ACHN (cell line): ENCODE data around the gene NUDT10.
A peak's percentile ranks its signal among the peaks of the same experiment; 100 is the strongest.
"Not testable (repeated sequence)": the region's sequence is repeated elsewhere in the genome, so short reads cannot be mapped to it uniquely, and the experiment has no call there.

Source experiments
- DNase-seq: peaks from one replicate; pipeline ENCODE4 v3.0.0-alpha.2; 2015
- in situ Hi-C: cut with HindIII; loops from 2 replicates; pipeline ENCODE4 v1.10.0; 2017; ENCODE audit warnings: low sequenced_read_pairs, low pct_ligation_motif_present, low pct_unique_long_range_greater_than_20kb

Gene NUDT10

DNA sequence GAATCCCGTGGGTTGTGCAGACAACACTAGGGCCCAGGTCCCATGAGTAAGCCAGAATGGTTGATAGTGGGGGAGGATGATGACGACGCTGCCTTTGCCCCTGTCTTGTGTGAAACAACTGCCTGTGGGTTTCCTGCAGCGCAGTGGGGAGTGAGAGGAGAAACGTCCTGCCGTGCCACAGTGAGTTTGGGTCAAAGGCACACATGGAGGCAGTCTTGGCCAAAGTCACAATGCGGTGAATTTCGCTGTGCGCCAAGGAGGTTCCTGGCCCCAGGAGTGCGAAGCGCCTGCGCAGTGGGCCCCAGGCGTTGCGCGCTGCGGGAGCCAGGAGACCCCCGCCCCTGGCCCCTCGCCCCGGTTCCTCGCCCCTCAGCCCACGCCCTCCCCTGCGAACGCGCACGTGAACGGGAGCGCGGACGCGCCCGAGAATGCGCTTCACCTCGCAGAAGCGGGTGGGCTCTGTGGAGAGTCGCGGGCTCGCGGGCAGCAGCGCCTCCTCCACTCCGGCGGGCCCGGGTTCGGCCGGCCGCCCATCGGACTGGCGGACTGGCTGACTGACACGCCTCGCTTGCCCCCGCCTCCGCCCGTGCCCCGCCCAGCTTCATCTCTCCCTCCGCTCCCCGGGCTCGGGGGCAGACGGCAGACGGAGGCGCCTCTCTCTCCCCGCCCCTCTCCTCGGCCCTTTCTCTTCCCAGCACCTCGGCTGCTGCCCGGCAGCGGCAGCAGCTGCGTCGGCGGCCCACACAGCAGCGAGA lies at the start of gene NUDT10:
Gene NUDT10 (plus strand): TSS at position 635 of the 755 bp plus-strand sequence. CDS start 144 bp downstream, outside the sequence.
- in situ Hi-C loops: no loop called here
- DNase-seq: no peak

DNA sequence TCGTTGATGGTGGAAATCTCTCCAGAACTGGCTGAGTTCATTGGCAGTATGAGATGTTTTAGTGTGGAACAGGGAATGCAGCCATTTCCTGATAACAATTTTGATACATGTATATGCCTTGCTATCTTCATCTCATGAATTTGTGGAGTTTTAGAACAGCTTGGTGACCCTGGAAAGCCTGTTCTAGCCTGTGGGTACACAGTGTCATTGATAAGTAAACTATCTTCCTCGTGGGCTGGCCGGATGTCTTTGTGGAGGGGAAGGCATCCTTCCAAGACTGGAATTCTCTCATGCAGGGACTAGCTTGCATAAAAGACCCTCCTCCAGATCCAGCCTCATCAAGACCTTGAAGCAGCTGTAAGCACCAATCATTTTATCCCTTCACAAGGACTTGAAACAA lies 40.2 kb upstream of the NUDT10 start:
- no peak for DNase-seq
- in situ Hi-C loops: no loop called here

DNA sequence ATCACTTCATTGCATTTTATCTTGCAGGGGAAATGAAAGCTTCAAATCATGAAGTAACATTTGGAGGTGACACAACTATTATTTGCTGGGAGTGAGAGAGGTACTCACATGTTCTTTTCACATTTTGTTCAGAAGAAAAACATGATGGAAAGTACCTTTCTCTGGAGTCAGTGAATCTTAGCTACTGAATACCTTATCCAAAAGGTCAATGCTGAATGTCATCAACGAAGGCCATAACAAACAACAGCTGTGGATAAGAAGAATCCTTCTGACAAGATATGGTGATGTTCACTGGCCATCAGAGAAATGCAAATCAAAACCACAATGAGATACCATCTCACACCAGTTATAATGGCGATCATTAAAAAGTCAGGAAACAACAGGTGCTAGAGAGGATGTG lies 36.5 kb upstream of the NUDT10 start:
- DNase-seq: no peak
- in situ Hi-C loops: no loop called here

DNA sequence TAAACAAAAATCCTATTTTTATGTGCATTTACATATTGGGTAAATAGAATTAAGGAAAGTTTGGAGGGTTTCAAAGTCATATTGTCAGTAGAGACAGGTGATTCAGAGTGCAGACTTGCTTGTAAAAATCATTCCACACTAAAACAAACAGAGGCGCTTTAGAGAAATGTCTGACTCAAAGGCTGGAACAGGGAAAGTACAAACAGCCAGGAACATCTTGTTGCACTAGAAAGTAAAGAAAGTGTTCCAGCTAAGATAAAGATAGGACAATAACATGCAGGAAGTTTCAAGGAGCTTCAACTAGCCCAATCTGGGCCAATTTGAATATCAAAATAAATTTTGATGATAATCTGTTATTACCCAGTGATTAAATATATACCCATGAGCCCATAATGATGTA lies 16.4 kb upstream of the NUDT10 start:
- in situ Hi-C loops: no loop called here
- no peak for DNase-seq

DNA sequence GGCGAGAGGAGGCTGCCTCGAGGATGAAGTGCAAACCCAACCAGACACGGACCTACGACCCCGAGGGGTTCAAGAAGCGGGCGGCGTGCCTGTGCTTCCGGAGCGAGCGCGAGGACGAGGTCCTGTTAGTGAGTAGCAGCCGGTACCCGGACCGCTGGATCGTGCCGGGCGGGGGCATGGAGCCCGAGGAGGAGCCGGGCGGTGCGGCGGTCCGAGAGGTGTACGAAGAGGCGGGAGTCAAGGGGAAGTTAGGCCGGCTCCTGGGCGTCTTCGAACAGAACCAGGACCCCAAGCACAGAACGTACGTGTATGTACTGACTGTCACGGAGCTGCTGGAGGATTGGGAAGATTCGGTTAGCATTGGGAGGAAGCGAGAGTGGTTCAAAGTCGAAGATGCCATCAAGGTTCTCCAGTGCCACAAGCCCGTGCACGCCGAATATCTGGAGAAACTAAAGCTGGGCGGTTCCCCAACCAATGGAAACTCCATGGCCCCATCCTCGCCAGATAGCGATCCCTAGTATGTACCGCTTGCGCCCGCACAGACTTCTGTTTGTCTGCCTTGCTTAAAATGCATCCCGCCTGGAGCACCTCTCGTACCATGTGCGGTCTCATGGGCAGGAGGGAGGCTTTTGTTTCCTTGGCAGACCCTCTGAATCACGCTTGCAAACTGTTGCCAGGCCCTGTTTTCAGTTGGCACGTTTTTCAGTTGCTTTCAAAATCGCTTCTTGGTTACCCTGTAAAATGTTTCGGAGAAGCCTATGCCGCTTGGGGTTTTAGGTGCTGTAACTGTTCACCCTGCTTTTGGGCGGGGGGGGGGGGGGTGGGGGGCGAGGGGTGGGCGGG lies 542 bp downstream of the NUDT10 start:
- DNase-seq, in situ Hi-C loops: not testable (repeated sequence)

DNA sequence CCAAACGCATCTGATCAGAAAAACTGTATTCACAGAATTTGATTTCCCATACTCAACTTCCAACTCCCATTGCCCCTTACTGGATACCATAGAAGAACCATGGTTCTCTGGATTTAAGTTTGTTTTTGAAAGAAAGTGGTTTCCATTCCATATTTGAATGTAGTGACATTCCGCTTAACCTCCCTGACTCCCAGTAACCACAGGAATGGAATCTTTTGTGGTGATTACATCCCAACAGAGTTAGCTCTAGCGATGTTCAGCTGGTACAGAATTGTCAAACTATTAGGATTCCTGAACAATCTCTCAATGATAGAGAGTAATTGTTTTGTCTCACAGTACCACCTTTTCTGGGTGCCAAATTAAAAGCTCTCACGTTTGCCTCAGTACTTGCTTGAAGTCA lies 1.7 kb downstream of the NUDT10 start:
- no peak for DNase-seq
- in situ Hi-C loops: no loop called here

DNA sequence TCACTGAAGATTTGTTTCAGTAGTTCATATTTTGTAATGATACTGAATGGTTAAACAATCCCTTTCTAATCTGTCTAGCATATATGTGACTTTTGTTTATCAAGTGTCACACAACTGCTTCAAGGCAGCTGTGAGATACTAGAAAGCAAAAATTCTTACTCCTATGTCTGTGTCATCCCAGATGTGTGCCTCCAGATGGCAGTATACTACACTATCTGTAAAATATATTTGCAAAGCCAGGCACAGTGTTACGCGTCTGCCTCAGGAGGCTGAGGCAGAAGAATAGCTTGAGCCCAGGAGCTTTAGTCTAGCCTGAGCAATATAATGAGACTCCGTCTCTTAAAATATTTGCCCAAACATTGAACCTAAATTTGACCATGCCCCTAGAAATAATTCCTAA lies 4.0 kb downstream of the NUDT10 start:
- DNase-seq: peak; percentile 22
- in situ Hi-C loops: no loop called here

DNA sequence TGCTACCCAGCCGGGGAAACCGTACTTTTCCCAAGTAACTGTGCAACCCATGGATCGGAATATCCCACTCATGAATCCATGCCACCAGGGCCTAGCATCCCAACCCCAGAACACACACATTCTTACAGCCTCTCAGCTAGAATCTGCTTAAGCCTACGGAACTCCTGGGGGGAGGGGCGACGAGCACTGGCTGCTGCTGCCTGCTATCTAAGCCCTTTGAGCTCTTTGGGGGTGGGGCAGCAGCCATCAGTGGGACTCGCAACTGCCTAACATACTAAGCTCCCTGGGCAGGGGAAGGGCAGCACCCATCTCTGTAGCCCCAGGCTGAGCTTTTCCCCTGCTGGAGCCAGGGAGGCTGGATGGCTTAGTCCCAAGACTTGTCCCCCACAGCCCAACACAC lies 28.6 kb downstream of the NUDT10 start:
- no peak for DNase-seq
- in situ Hi-C loops: no loop called here

DNA sequence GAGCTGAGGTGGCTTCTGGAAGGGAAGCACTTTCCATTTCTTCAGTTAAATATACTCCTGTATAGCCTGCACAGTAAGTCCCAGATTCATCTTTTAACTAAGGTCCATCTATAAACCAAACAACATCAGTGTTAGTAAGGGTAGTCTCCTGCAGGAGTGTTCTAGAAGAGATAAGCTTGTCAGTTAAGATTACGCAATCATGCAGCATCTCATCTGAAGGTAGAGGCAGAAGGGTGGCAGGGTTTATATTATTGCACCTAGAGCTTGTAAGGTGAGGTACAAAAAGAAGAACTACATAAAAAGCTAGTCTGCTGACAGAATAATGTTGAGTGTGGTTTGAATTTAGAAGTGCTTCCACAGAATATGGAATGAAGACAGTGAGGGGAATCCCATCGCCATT lies 44.0 kb downstream of the NUDT10 start:
- in situ Hi-C loops: no loop called here
- no peak for DNase-seq
